GM18502 (cell line): ENCODE measurements around the gene NBPF6.
"Not testable (repeated sequence)": the region's sequence is repeated elsewhere in the genome, so short reads cannot be mapped to it uniquely, and the experiment has no call there.

Experiments
- ATAC-seq: cut with Tn5 transposase; IDR thresholded peaks from one replicate; pipeline ENCODE4 v1.9.1; 2021; ENCODE audit warnings: mild to moderate bottlenecking; ENCODE audit not compliant: unreplicated experiment, poor library complexity

The NBPF6 gene, protein sequence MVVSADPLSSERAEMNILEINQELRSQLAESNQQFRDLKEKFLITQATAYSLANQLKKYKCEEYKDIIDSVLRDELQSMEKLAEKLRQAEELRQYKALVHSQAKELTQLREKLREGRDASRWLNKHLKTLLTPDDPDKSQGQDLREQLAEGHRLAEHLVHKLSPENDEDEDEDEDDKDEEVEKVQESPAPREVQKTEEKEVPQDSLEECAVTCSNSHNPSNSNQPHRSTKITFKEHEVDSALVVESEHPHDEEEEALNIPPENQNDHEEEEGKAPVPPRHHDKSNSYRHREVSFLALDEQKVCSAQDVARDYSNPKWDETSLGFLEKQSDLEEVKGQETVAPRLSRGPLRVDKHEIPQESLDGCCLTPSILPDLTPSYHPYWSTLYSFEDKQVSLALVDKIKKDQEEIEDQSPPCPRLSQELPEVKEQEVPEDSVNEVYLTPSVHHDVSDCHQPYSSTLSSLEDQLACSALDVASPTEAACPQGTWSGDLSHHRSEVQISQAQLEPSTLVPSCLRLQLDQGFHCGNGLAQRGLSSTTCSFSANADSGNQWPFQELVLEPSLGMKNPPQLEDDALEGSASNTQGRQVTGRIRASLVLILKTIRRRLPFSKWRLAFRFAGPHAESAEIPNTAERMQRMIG

DNA sequence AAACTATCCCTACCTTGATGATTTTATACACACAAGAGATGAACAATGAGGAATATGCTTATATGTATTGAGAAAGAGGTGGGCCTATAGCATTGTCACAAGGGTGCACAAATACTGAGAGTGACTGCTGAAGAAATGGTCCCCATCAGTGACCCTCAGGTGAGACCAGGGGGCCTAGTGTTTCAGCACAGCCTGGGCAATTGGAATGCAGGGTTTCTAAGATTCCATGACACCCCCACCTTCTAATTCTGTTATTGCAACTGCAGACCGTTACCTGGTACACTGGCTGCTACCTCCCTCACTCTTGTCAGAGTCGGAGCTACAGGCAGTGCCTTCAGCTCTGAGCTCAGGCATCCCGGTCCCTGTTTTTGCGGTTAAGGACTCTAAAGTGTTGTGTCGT lies at the start of gene NBPF6:
TSS of gene NBPF6 (plus strand) at position 301 of the 400 bp plus-strand sequence. CDS start 259 bp downstream, outside the sequence.
- not testable (repeated sequence) for ATAC-seq

DNA sequence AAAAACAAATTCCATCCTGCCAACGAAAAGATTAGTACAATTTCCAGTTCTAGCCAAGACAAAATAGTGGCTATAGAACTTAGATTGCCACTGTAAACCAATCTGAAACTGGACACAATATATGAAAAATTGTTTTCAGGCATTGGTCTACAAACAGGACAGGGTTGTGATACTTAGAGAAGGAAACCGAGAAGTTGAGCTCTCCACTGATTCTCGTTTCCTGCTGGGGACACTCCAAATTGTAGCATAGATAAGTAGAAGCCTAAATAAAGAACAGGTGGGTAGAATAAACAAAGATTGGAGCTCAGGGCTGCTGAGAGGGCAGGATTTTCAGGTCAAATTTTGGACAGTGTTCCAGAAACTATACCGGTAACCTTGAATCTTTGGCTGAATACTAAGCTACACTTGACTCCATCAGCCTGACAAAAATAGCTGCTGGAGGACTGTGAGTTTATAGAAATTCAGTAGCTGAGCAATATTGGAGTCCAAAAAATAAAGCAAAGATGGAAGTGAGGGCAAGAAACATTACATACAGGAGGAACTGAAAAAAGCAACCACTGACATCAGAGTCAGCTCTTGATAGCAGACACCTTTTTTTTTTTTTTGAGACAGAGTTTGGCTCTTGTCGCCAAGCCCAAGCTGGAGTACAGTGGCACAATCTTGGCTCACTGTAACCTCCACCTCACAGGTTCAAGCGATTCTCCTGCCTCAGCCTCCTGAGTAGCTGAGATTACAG lies 38.9 kb upstream of the NBPF6 start:
- not testable (repeated sequence) for ATAC-seq

DNA sequence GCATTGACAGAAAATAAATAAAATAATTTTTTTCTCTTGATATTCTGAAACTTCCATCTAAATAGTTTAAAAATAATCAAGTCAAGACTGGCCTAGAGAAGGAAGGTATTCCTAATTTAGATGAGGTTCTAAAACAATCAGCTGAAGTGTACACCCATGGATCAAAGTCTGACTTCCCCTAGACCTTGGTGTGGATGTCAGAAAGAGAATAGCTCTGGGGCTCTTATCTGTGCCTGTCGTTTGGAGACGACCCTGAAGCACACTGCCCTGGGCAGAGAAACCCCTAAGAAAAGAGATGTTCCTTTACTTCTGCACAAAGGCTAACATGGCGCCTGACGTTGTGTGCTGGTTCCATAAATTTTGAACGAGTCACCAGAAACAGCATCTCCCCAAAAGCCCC lies 30.0 kb upstream of the NBPF6 start:
- not testable (repeated sequence) for ATAC-seq

DNA sequence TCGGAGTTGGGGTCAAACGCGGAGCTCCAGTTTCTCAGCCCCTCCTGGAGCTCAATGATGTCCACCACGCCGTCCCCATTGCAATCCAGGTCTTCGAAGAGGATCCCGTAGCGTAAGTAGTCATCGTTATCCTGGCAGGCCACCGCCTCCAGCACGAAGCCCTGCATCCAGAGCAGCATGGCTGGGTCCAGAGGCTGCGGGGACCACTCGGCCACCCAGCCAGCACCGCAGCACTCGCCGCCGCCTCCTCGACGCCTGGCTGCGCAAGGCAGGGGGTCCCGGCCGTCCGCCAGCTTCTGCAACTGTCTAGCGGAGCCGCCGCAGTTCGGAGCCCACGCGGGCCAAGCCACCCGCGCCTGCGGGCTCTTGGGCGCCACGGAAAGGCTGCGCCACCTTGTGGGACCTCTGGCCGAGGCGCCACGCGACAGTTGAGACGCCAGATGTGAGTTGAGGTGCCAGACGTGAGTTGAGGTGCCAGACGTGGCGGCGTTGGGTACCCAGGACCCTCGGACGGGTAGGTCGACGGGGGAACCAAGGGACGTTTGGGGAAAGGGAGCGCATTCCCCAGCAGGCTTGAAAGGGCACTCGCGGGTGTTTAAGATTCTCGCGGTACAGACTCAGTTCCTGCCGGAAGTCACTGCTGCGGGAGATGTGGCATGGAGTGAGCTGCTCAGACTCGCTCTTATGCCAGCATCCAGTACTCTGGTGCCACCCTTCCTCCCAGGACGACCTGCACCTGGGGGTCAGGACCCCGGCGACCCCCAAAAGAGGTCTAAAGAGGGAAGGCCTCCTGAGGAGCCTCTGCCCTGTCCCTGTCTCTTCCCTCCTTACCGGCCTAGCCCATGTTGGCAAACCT lies 28.9 kb upstream of the NBPF6 start:
- ATAC-seq = peak; percentile 82

DNA sequence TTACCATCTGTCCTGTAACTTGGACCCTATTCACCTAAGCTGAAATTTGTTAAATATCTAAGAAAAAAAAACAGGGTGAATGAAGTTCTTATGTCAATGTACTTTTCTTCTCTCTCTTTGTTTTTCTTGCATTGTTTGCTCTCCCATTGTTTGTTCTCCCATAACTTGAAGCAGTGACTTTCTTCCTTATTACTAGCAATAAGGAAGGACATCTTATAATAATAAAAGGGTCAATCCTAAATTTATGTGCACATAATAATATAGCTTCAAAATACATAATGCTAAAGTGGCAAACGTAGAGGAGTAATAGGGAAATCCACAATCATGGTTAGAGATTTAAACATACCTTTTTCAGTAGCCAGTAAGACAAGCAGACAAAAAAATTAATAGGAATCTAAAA lies 23.3 kb upstream of the NBPF6 start:
- not testable (repeated sequence) for ATAC-seq

DNA sequence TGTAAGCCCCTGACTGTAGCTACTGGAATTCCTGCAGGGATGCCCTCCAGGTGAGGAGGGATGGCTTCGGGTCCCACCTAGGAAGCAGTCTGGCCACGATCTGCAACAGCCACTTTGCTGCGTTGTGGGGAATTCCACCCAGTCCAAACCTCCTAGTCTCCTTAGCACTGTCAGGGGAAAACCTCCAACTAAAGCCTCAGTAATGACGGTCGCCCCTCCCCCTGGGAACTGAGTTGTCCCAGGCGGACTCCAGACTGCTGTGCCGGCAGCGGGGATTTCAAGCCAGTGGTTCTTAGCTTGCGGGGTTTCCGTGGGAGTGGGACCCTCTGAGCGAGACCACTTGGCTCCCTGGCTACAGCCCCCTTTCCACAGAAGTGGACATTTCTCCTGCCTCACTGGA lies 18.1 kb upstream of the NBPF6 start:
- ATAC-seq = not testable (repeated sequence)

DNA sequence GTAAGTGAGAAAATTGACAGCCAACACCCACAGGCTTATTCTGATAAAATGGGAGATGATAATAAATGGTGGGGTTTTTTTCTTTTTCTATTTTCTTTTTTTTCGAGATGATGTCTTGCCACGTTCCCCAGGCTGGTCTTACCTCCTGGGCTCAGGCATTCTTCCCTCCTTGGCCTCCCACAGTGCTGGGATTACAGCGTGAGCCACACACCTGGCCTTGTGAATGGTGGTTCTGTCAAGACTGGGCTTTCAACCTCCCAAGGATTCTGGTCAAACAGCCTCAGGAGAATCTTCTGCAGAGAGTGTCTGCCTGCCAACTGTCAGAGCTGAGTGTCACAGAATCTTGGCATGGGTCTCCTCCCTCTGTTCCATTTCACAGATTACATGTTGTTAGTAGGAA lies 16.7 kb upstream of the NBPF6 start:
- ATAC-seq = not testable (repeated sequence)

DNA sequence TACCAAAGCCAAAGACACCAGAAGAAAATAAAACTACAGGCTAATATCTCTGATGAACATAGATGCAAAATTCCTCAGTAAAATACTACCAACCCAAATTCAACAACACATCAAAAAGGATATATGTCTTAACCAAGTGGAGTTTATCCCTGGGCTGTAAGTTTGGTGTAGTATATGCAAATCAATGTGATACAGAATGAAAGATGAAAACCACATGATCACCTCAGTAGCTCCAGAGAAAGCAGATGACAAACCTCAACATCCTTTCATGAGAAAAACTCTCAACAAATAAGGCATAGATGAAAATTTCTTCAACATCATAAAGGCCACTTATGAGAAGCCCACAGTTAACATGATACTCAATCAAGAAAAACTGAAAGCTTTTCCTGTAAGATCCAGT lies 11.6 kb upstream of the NBPF6 start:
- peak; percentile 99 for ATAC-seq

DNA sequence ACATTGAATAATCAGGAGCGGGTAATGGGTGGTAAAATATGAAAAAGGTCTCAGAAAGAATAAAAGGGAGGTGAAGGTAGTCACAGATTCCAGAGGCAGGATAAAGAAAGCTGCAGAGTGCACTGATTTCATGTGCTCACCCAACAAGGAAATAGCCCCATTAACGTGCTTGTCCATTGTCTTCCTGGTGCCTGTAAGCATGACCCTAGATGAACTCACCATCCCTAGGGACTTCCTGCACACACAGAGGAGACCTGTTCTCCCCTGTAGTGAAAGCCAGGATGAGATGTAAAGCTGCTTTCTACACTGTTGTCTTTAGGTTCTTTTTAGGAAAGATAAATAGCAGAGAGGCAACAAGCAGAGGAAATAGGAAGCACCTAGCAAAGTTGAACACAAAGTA lies 4.4 kb downstream of the NBPF6 start:
- ATAC-seq = not testable (repeated sequence)

DNA sequence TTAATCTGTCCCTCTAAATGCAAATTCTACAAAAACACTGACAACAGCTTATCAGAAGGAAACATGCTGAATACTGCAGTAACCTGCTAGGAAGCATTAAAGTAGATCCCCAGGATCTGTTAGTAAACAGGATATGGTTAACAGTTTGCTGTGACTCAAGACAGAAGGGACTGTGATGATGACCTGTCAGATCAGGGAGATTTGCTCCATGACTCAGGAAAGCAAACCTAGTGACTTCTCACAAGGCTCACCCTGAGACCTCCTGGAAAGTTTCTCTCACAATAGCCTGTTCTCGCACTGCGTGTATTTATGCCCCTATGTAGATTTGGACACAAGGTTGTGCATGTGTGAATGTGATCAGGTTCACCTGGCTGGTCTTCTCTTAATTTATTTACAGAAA lies 8.5 kb downstream of the NBPF6 start:
- ATAC-seq = not testable (repeated sequence)

DNA sequence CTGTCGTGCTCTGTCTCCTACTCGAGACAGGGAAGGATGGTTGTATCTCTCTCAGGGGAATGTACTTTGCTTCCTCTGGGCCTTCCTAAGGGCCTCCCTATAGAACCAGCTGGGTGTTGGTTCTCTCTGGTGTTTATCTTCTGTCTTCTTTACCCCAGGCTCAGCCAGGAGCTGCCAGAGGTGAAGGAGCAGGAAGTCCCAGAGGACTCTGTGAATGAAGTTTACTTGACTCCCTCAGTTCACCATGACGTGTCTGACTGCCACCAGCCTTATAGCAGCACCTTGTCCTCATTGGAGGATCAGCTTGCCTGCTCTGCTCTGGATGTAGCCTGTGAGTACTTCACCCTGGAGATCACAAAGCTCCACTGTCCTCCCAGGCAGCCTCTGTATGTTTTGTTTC lies 11.6 kb downstream of the NBPF6 start:
- not testable (repeated sequence) for ATAC-seq

DNA sequence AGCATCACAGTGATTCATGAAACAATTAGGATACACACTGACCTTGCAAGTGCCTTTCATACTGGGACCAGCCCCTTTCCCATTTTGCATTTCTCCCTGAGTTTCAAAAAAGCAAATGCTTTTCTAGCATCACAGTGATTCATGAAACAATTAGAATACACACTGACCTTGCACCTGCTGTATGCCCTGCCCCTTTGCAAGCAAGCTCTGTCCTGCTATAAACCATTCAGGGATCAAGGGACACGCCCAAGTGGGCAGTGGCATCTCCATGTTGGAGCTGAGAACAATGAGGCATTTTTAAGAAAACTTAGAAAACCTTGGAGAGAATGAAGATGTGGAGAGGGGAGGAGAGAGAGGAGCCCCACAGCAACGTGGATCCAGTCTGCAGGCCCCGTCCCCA lies 13.8 kb downstream of the NBPF6 start:
- not testable (repeated sequence) for ATAC-seq

DNA sequence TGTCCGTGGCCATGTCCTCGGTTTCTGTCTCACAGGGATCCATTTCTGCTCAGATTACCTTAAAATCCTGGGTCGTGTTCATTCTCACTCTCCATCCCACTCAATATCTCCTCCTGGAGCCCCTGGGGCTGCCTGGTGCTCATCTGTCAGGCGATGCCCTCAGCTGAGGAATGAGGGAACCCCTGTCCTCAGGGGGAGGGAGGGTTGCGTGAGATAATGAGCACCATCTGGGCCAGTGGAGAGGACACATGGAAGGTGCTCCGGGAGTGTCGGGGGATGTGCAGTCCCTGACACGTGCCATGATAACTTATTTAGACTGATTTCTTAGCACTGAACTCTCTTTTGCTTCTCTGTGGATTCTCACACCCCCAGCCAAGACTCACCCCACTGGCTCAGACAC lies 16.0 kb downstream of the NBPF6 start:
- not testable (repeated sequence) for ATAC-seq

DNA sequence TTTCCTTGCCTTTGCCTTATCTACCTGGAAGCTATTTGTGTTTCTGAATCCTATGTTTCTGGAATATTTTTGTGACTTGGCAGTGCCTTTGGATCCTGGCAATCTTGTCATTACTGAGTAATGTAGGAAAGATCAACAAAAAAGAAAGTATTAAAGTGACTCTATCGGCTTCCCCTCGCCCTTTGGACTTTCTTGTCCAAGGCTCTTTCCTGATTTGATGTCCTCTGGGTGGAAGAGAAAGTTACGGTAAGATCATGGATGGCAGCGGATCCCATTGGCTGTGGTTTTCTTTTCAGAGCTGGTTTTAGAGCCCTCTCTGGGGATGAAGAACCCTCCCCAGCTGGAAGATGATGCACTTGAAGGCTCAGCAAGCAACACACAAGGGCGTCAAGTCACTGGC lies 17.0 kb downstream of the NBPF6 start:
- not testable (repeated sequence) for ATAC-seq

DNA sequence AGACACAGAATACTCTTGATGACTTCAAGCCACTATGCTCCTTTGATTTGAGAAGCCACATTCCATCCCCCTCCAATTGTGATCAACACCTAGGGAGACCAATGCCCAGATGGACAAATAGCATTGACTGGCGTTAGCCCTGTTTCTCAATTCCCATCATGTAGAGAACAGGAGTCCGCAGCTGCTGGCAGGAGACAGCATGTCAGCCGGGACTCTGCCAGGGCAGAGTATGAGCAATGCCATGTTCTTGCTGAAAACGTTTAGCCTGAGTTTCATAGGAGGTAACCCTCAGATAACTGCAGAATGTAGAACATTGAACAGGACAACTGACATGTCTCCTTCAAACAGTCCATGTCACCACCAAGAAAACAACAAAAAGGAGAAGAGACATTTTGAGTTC lies 20.6 kb downstream of the NBPF6 start:
- not testable (repeated sequence) for ATAC-seq

DNA sequence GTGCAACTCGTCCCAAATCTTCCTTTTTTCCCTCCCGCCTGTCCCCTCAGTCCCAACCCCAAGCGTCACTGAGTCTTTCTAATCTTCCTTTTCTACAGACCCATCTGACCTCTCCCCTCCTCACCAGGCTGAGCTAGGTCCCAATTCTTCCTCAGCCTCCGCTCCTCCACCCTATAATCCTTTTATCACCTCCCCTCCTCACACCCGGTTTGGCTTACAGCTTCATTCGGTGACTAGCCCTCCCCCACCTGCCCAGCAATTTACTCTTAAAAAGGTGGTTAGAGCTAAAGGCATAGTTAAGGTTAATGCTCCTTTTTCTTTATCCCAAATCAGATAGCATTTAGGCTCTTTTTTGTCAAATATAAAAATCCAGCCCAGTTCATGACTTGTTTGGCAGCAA lies 24.4 kb downstream of the NBPF6 start:
- ATAC-seq = not testable (repeated sequence)

DNA sequence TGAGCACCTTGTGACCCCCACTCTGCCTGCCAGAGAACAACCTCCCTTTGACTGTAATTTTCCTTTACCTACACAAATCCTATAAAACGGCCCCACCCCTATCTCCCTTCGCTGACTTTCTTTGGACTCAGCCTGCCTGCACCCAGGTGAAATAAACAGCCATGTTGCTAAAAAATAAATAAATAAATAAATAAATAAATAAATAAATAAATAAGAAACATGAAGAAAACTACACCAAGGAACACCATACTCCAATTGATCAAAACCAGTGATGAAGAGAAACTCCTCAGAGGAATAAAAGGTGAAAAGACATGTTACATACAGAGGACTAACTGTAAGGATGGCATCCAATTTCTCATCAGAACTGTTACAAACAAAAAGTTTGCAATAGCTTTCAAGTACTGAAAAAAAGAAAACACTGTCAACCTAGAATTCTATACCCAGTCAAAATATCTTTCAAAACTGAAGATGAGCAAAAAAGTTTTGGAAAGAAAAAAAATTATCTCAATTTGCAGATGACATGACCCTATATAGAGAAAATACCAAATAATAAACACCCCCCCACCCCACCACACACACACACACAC lies 28.4 kb downstream of the NBPF6 start:
- ATAC-seq = no peak

DNA sequence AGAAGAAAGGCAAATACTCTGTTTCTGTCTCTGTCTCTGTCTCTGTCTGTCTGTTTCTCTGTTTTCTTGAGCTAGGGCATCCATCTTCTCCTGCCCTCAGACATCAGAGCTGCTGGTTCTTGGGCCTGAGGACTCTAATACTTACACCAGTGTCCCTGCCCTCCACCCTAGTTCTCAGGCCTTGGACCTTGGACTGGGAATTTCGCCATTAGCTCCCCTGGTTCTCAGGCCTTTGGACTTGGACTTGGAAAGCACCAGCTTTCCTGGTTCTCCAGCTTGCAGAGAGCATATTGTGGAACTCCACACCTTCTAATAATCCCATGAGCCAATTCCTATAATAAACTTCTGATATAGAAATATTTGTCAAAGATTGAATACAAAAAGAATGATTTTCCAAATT lies 32.6 kb downstream of the NBPF6 start:
- ATAC-seq = no peak

DNA sequence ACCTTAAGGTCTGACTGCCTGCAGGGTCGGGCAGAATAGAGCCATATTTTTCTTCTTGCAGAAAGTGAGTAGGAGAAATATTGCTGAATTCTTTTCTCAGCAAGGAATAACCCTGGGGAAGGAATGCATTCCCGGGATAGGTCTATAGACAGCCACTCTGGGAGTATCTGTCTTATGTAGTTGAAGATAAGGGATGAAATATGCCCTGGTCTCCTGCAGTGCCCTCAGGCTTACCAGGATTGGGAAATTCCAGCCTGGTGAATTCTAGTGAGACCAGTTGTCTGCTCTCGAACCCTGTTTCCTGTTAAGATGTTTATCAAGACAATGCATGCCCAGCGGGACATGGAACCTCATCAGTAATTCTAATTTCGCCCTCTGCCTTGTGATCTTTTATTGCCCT lies 35.8 kb downstream of the NBPF6 start:
- ATAC-seq = not testable (repeated sequence)

DNA sequence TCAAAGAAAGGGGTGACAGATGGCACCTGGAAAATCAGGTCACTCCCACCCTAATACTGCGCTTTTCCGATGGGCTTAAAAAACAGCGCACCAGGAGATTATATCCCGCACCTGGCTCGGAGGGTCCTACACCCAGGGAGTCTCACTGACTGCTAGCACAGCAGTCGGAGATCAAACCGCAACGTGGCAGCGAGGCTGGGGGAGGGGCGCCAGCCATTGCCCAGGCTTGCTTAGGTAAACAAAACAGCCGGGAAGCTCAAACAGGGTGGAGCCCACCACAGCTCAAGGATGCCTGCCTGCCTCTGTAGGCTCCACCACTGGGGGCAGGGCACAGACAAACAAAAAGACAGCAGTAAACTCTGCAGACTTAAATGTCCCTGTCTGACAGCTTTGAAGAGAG lies 36.6 kb downstream of the NBPF6 start:
- not testable (repeated sequence) for ATAC-seq
